Osteoblast (primary cell): ENCODE measurements around the gene MAPKAPK5. TPM values are rescaled to one million over a fixed set of nuclear protein-coding genes. Genes with fewer than 3 reads are reported as not detected.

ENCODE experiments used
- DNase-seq: peaks from one replicate; pipeline ENCODE4 v3.0.0; 2011; ENCODE audit warnings: low spot score, mixed read lengths; ENCODE audit not compliant: insufficient read length; ENCODE audit errors: missing footprints
- H2AFZ ChIP-seq: 2 replicates; pipeline ENCODE4 v1.6.0; 2011; ENCODE audit warnings: mild to moderate bottlenecking, low read length
- H3K27ac ChIP-seq: 2 replicates; pipeline ENCODE4 v1.5.1; 2011; ENCODE audit warnings: mild to moderate bottlenecking, low read depth, low read length, moderate library complexity
- H3K27me3 ChIP-seq: 2 replicates; pipeline ENCODE4 v1.6.0; 2012; ENCODE audit warnings: mild to moderate bottlenecking, control low read depth, inconsistent platforms, low read length, moderate library complexity; ENCODE audit not compliant: insufficient read depth
- H3K36me3 ChIP-seq: 2 replicates; pipeline ENCODE4 v1.5.1; 2011; ENCODE audit warnings: mild to moderate bottlenecking, low read length, control low read depth, moderate library complexity; ENCODE audit not compliant: insufficient read depth
- H3K4me1 ChIP-seq: 2 replicates; pipeline ENCODE4 v1.5.1; 2011; ENCODE audit warnings: mild to moderate bottlenecking, low read length, control low read depth, moderate library complexity; ENCODE audit not compliant: insufficient read depth
- H3K4me2 ChIP-seq: 2 replicates; pipeline ENCODE4 v1.6.0; 2011; ENCODE audit warnings: mild to moderate bottlenecking, low read length; ENCODE audit not compliant: insufficient read depth
- H3K4me3 ChIP-seq: fragments of 200-600 bp; sonication (generic); 3 replicates; pipeline ENCODE4 v1.5.1; 2012; ENCODE audit warnings: mild to moderate bottlenecking, low read length, inconsistent platforms; ENCODE audit not compliant: insufficient read depth
- H3K79me2 ChIP-seq: 2 replicates; pipeline ENCODE4 v1.6.0; 2012; ENCODE audit warnings: mild to moderate bottlenecking, low read length, control low read depth, inconsistent platforms; ENCODE audit not compliant: insufficient read depth
- H3K9me3 ChIP-seq: 2 replicates; pipeline ENCODE4 v1.5.1; 2011; ENCODE audit warnings: low read depth, low read length, control low read depth
- H4K20me1 ChIP-seq: 2 replicates; pipeline ENCODE4 v1.6.0; 2012; ENCODE audit warnings: mild to moderate bottlenecking, low read length, control low read depth; ENCODE audit not compliant: insufficient read depth
- total RNA-seq: library from RNA; depleted of rRNA; stranded (reverse); fragments of >200 nt; gene quantifications from 2 replicates; pipeline ENCODE4 v1.2.3, GENCODE V29; 2012
- TF ChIP-seq, protein P1 (sequence below): IDR thresholded peaks from 2 replicates; pipeline ENCODE4 v1.5.1; 2011; ENCODE audit warnings: mild to moderate bottlenecking, low read depth, low read length, moderate library complexity; ENCODE audit errors: extremely low read depth

Gene MAPKAPK5
- total RNA-seq, 1 donor: 32.9 TPM

DNA sequence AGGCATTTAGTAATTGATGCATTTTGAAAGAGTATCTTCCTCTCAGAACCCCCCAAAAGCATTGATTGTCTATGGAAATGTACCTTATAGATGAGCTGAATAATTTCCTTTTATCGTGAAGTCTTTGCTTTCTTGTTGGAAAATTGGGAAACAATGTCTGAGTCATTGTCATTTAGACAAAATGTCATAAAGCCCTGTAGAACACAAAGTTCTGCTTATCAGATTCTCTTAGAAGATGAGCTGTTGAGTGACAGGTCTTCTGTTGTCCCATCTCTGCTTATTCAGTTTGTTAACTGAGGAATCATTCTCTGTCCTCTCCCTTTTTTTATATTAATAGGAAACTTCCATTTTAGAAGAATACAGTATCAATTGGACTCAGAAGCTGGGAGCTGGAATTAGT is 22.9 kb downstream of the MAPKAPK5 start:
- Histone ChIP-seq H3K27me3 (no peaks in the 10 kb centered on the region), H3K4me1 (no peaks in the 10 kb centered on the region), H3K27ac (no peak overlapping the region), H3K4me3 (no peak overlapping the region), H3K4me2 (no peak overlapping the region), H3K36me3 (peaks cover 26% of the 10 kb centered on the region), H2AFZ (no peak overlapping the region), H3K79me2 (peaks cover 59% of the 10 kb centered on the region), H3K9me3 (no peaks in the 10 kb centered on the region), H4K20me1 (peaks cover 16% of the 10 kb centered on the region)
- TF ChIP-seq, protein P1, sequence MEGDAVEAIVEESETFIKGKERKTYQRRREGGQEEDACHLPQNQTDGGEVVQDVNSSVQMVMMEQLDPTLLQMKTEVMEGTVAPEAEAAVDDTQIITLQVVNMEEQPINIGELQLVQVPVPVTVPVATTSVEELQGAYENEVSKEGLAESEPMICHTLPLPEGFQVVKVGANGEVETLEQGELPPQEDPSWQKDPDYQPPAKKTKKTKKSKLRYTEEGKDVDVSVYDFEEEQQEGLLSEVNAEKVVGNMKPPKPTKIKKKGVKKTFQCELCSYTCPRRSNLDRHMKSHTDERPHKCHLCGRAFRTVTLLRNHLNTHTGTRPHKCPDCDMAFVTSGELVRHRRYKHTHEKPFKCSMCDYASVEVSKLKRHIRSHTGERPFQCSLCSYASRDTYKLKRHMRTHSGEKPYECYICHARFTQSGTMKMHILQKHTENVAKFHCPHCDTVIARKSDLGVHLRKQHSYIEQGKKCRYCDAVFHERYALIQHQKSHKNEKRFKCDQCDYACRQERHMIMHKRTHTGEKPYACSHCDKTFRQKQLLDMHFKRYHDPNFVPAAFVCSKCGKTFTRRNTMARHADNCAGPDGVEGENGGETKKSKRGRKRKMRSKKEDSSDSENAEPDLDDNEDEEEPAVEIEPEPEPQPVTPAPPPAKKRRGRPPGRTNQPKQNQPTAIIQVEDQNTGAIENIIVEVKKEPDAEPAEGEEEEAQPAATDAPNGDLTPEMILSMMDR: no peak
- DNase-seq: no peak

DNA sequence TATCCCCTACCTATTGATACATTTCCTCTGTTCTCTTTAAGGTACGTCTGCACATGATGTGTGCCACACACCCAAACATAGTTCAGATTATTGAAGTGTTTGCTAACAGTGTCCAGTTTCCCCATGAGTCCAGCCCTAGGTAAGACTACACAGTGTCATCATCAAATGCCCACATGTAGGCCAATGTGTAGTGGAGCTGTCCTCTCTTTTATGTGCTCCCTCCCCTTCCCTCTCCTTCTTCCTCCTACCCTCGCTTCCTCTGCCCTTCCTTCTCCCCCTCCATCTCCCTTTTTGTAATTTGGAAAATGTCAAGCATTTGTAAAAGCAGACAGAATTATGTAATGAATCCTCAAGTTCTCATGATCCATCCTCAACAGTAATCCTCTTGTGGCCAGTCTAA is 25.5 kb downstream of the MAPKAPK5 start:
- Histone ChIP-seq H3K36me3 (peaks cover 48% of the 10 kb centered on the region), H3K27ac (no peak overlapping the region), H3K9me3 (no peaks in the 10 kb centered on the region), H2AFZ (no peak overlapping the region), H3K4me2 (no peak overlapping the region), H3K79me2 (peaks cover 35% of the 10 kb centered on the region), H3K27me3 (no peaks in the 10 kb centered on the region), H3K4me3 (no peak overlapping the region), H3K4me1 (no peaks in the 10 kb centered on the region), H4K20me1 (peaks cover 16% of the 10 kb centered on the region)
- TF ChIP-seq, protein P1: no peak
- DNase-seq: no peak

DNA sequence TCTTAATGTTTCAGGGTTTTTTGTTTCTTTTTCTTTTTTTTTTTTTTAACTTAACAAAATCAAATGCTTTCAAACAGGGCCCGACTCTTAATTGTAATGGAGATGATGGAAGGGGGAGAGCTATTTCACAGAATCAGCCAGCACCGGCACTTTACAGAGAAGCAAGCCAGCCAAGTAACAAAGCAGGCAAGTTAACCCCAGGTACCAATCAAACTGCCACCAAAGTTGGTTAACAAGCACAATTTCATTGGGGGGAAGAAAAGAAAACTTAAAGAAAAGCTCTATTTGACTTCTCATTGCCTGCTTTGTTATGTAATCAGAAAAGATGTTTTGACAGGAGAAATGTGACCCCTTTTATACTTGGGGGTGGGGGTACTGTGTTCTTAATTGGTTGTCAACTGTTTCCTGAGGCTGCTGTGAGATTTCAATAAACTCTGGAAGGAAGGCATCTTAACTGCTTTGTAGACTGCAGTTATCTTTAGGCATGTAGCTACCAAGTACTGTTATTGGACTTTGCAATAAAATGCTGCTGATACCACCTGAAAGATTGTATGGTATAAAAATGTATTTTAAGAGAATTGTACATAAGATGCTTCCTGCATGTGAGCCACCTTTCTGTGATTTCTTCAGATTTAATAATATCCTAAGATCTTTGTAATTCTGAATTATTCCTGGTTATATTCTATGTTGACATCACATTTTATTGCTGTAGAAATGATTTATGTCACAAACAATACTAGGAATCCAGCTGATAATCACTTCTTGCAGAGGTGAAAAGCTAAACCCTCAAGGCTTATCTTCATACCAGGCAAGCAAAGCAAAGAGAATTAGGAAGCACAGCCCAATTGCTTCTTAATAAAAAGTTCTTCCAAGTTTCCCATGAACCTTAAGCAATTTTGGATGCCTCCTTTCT is 26.9 kb downstream of the MAPKAPK5 start:
- Histone ChIP-seq H3K9me3 (no peaks in the 10 kb centered on the region), H3K27ac (no peak overlapping the region), H3K4me1 (no peaks in the 10 kb centered on the region), H2AFZ (no peak overlapping the region), H3K36me3 (peaks cover 52% of the 10 kb centered on the region), H3K4me3 (no peak overlapping the region), H3K27me3 (no peaks in the 10 kb centered on the region), H4K20me1 (peaks cover 5% of the 10 kb centered on the region), H3K4me2 (no peak overlapping the region), H3K79me2 (peaks cover 21% of the 10 kb centered on the region)
- DNase-seq: no peak
- TF ChIP-seq, protein P1: no peak

DNA sequence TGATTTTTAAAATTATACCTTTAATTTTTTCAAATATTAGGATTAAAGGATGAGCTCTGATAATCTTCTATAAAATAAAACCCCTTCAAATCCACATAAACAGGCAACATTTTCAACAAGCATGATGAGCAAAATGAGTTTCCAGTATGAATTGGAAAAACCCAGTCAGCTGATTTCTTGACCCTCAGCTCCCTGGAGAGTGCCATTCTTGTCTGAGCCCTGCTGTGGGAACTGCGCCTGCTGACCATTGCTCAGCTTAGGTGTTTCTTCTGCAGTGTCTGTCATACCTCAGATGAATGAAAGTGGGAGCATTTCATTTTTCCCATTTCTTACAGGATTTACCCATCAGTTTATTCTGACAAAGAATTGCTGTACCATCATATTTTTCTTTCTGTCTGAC is 27.6 kb downstream of the MAPKAPK5 start:
- Histone ChIP-seq H2AFZ (no peak overlapping the region), H3K27me3 (no peaks in the 10 kb centered on the region), H3K4me3 (no peak overlapping the region), H3K4me1 (no peaks in the 10 kb centered on the region), H4K20me1 (peaks cover 5% of the 10 kb centered on the region), H3K9me3 (no peaks in the 10 kb centered on the region), H3K36me3 (peaks cover 52% of the 10 kb centered on the region), H3K79me2 (peaks cover 14% of the 10 kb centered on the region), H3K4me2 (no peak overlapping the region), H3K27ac (no peak overlapping the region)
- no peak for DNase-seq
- TF ChIP-seq, protein P1: no peak
